Upper lobe of left lung (tissue), 4 donors: ENCODE results near the gene ZNF35.

ENCODE experiments used
- CTCF ChIP-seq, 6 experiments: fragments of 450-650 bp in 4 of 6; fragments of 200-600 bp in 2 of 6; sonication (generic) in 2 of 6; IDR thresholded peaks; one replicate each; pipeline ENCODE4 v1.5.1; 2016 to 2019; ENCODE audit warnings: antibody characterized with exemption in 6 of 6
- POLR2A ChIP-seq, 4 donors: fragments of 450-650 bp; IDR thresholded peaks; one replicate each; pipeline ENCODE4 v1.5.1; 2016 to 2017; ENCODE audit warnings: antibody characterized with exemption in 4 of 4, mild to moderate bottlenecking in 2 of 4
- POLR2AphosphoS5 ChIP-seq, 2 donors: sonication (generic); formaldehyde crosslinking; IDR thresholded peaks; one replicate each; pipeline ENCODE4 v1.5.1; 2017; ENCODE audit warnings: antibody characterized with exemption in 2 of 2

- TF ChIP-seq POLR2A (IDR thresholded peaks at IDR 0.05) (peak in 2 of 4 donors; percentile 15 to 19), CTCF (IDR thresholded peaks at IDR 0.05) (no peak), POLR2AphosphoS5 (IDR thresholded peaks at IDR 0.05) (no peak)
Measured at GRCh38 chr3:44685128-44685800, 36.7 kb downstream of the ZNF35 start.
